Caco-2 (cell line): ENCODE measurements around the gene ILRUN. TPM values are rescaled to one million over a fixed set of nuclear protein-coding genes. Genes with fewer than 3 reads are reported as not detected.

Experiments
- BruUV-seq: library from RNA; stranded (reverse); fragments of 400-500 nt; replicated peaks from 2 replicates; lab custom pipeline; 2021; lab: Mats Ljungman, UMichigan
- CTCF ChIA-PET: fragments of 300-600 bp; sonication (Branson Sonifier 250); formaldehyde crosslinking; loops from one replicate; lab custom pipeline; 2022; ENCODE audit warnings: antibody characterized with exemption; lab: Charles Lee
- POLR2A ChIA-PET: fragments of 300-600 bp; sonication (Branson Sonifier 250); formaldehyde crosslinking; loops from one replicate; lab custom pipeline; 2022; ENCODE audit warnings: antibody characterized with exemption; lab: Charles Lee
- DNase-seq, 2 experiments: peaks; one replicate each; pipeline versions ENCODE4 v3.0.0 to v3.0.0-alpha.2; 2020 to 2022
- H3K27me3 ChIP-seq: replicated peaks from 2 replicates; pipeline ENCODE4 v1.6.0; 2011; ENCODE audit warnings: low read length; ENCODE audit not compliant: control insufficient read depth, insufficient read depth
- H3K36me3 ChIP-seq: 2 replicates; pipeline ENCODE4 v1.5.1; 2011; ENCODE audit warnings: low read length; ENCODE audit not compliant: control insufficient read depth, insufficient read depth
- H3K4me1 ChIP-seq: fragments of 250-450 bp; sonication (Bioruptor Pico); 2 replicates; pipeline ENCODE4 v1.5.1; 2020; ENCODE audit warnings: mild to moderate bottlenecking
- H3K4me3 ChIP-seq: 2 replicates; pipeline ENCODE4 v1.5.1; 2011; ENCODE audit warnings: low read depth, mild to moderate bottlenecking, control low read depth, low read length
- H3K9me3 ChIP-seq: fragments of 250-450 bp; sonication (Bioruptor Pico); 2 replicates; pipeline ENCODE4 v1.5.1; 2020; ENCODE audit warnings: mild to moderate bottlenecking, moderate library complexity
- H3K27ac Mint-ChIP-seq: one replicate; pipeline ENCODE4 v1.8.0; 2022; ENCODE audit warnings: mixed read lengths; ENCODE audit not compliant: unreplicated experiment
- H3K27me3 Mint-ChIP-seq: one replicate; pipeline ENCODE4 v1.8.0; 2022; ENCODE audit warnings: mixed read lengths; ENCODE audit not compliant: insufficient read depth, unreplicated experiment
- H3K36me3 Mint-ChIP-seq: one replicate; pipeline ENCODE4 v1.8.0; 2022; ENCODE audit warnings: mild to moderate bottlenecking, mixed read lengths; ENCODE audit not compliant: insufficient read depth, unreplicated experiment
- H3K4me1 Mint-ChIP-seq: one replicate; pipeline ENCODE4 v1.8.0; 2022; ENCODE audit warnings: low read depth, mixed read lengths; ENCODE audit not compliant: unreplicated experiment
- H3K4me3 Mint-ChIP-seq: one replicate; pipeline ENCODE4 v1.8.0; 2022; ENCODE audit warnings: mild to moderate bottlenecking, moderate library complexity, mixed read lengths; ENCODE audit not compliant: unreplicated experiment
- H3K9me3 Mint-ChIP-seq: one replicate; pipeline ENCODE4 v1.8.0; 2022; ENCODE audit warnings: mixed read lengths; ENCODE audit not compliant: unreplicated experiment
- intact Hi-C: fragments of 100-400 bp; cut with micrococcal nuclease; formaldehyde crosslinking; loops from one replicate; pipeline ENCODE4 v1.10.0; 2022; ENCODE audit not compliant: unreplicated experiment
- total RNA-seq: library from RNA; stranded (reverse); gene quantifications from 2 replicates; pipeline ENCODE4 v1.2.3, GENCODE V29; 2022
- TF ChIP-seq, protein P1 (sequence below), 2 experiments: fragments of 200-600 bp in 1 of 2; IDR thresholded peaks; 1 replicate in 1 of 2; 2 replicates in 1 of 2; pipeline versions ENCODE4 v1.5.1 to v1.8.0; 2011 to 2022; ENCODE audit warnings: antibody characterized with exemption in 1 of 2, control low read depth in 1 of 2, inconsistent platforms in 1 of 2, low read depth in 1 of 2, low read length in 1 of 2, mild to moderate bottlenecking in 1 of 2, moderate library complexity in 1 of 2; ENCODE audit not compliant: insufficient read depth in 1 of 2, severe bottlenecking in 1 of 2, unreplicated experiment in 1 of 2

The ILRUN gene
- total RNA-seq, 1 experiment from 2014 or later, result 95.9 TPM

DNA sequence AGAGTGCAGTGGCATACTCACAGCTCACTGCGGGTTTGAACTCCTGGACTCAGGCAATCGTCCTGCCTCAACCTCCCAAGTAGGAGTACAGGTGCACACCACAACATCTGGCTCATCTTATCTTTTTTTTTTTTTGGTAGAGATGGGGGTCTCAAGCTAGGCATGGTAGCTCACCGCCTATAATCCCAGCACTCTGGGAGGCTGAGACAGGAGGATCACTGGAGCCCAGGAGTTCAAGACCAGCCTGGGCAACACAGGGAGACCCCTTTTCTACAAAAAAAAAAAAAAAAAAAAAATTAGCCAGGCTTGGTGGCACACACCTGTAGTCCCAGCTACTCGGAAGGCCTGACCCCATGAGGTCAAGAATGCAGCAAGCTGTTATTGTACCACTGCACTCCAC lies 31.5 kb downstream of the ILRUN start:
- ChIA-PET POLR2A (no interaction called here), CTCF (no interaction called here)
- H3K4me1 ChIP-seq, result peaks cover 82% of the 10 kb centered on the region
- Mint-ChIP-seq H3K4me3 (no peak overlapping the region), H3K27me3 (no peaks in the 10 kb centered on the region), H3K36me3 (peaks cover 3% of the 10 kb centered on the region), H3K9me3 (no peaks in the 10 kb centered on the region), H3K4me1 (peaks cover 32% of the 10 kb centered on the region), H3K27ac (no peak overlapping the region)
- no peaks in the 10 kb centered on the region for H3K36me3 ChIP-seq
- no TSS peak for BruUV-seq
- no peak for DNase-seq
- no peak overlapping the region for H3K4me3 ChIP-seq
- H3K27me3 ChIP-seq, result no peaks in the 10 kb centered on the region
- H3K9me3 ChIP-seq, result no peaks in the 10 kb centered on the region
- TF ChIP-seq, protein P1, sequence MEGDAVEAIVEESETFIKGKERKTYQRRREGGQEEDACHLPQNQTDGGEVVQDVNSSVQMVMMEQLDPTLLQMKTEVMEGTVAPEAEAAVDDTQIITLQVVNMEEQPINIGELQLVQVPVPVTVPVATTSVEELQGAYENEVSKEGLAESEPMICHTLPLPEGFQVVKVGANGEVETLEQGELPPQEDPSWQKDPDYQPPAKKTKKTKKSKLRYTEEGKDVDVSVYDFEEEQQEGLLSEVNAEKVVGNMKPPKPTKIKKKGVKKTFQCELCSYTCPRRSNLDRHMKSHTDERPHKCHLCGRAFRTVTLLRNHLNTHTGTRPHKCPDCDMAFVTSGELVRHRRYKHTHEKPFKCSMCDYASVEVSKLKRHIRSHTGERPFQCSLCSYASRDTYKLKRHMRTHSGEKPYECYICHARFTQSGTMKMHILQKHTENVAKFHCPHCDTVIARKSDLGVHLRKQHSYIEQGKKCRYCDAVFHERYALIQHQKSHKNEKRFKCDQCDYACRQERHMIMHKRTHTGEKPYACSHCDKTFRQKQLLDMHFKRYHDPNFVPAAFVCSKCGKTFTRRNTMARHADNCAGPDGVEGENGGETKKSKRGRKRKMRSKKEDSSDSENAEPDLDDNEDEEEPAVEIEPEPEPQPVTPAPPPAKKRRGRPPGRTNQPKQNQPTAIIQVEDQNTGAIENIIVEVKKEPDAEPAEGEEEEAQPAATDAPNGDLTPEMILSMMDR (IDR thresholded peaks at IDR 0.05; ENCODE audit: insufficient read depth in 1 of 2, low read depth in 1 of 2, low read length in 1 of 2, severe bottlenecking in 1 of 2, unreplicated experiment in 1 of 2), result no peak
- intact Hi-C loops, result no loop called here

DNA sequence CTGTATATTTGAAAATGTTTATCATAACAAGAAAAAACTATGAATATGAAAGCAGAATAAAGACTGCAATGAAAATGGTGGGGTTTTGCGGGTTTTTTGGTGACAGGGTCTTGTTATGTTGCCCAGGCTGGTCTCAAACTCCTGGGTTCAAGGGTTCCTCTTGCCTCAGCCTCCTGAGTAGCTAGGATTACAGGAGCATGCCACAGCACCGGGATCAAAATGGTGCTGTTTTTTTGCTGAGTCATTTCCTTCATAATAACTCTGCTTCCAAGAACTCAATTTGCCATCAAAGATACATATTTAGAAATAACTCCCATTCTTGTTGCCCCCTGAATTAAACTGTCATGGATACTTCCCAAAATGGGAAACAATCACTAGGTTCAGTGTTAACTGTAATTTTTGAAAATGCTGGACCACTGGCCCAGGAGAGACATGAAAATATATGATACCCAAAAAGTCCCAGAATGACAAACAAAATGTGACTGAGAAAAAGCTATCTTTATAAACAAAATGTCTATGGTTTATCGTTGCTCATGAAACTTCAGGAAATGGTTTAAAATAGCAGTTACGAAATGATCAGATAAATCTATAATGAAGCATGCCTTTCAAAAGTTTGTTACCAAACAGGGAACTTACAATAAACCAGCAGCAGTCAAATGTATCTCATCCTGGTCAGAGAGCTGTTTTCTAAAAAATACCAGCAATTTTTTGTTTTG lies 32.2 kb downstream of the ILRUN start:
- H3K4me1 Mint-ChIP-seq, result peaks cover 32% of the 10 kb centered on the region
- DNase-seq, result no peak
- CTCF ChIA-PET, result no interaction called here
- no peaks in the 10 kb centered on the region for H3K9me3 ChIP-seq
- peaks cover 76% of the 10 kb centered on the region for H3K4me1 ChIP-seq
- H3K27me3 ChIP-seq, result no peaks in the 10 kb centered on the region
- no peaks in the 10 kb centered on the region for H3K36me3 ChIP-seq
- H3K27me3 Mint-ChIP-seq, result no peaks in the 10 kb centered on the region
- H3K9me3 Mint-ChIP-seq, result no peaks in the 10 kb centered on the region
- POLR2A ChIA-PET, result no interaction called here
- H3K4me3 Mint-ChIP-seq, result no peak overlapping the region
- no TSS peak for BruUV-seq
- H3K36me3 Mint-ChIP-seq, result no peaks in the 10 kb centered on the region
- intact Hi-C loops, result no loop called here
- no peak overlapping the region for H3K4me3 ChIP-seq
- peak overlapping the region; percentile 49 for H3K27ac Mint-ChIP-seq
- TF ChIP-seq, protein P1 (IDR thresholded peaks at IDR 0.05; ENCODE audit: insufficient read depth in 1 of 2, low read depth in 1 of 2, low read length in 1 of 2, severe bottlenecking in 1 of 2, unreplicated experiment in 1 of 2), result no peak

DNA sequence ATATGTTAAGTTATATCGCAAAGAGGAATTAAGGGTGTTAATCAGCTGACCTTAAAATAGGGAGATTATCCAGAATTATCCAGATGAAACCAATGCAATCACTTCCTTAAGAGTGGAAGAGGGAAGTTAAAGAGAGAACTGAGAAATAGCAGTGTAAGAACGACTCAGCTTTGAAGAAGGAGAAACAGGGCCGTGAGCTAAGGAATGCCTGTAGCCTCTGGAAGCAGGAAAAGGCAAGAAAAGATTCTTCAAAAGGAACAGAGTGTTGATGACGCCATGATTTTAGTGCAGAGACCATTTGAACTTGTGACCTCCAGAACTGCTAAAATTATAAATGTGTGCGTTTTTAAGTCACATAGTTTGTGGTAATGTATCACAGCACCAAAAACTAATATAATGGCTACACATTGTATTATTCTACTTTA lies 32.7 kb downstream of the ILRUN start:
- H3K27ac Mint-ChIP-seq, result peak overlapping the region; percentile 49
- TF ChIP-seq, protein P1 (IDR thresholded peaks at IDR 0.05; ENCODE audit: insufficient read depth in 1 of 2, low read depth in 1 of 2, low read length in 1 of 2, severe bottlenecking in 1 of 2, unreplicated experiment in 1 of 2), result no peak
- H3K36me3 Mint-ChIP-seq, result no peaks in the 10 kb centered on the region
- no peak for DNase-seq
- H3K4me1 Mint-ChIP-seq, result peaks cover 32% of the 10 kb centered on the region
- Histone ChIP-seq H3K27me3 (no peaks in the 10 kb centered on the region), H3K9me3 (no peaks in the 10 kb centered on the region), H3K36me3 (no peaks in the 10 kb centered on the region), H3K4me1 (peaks cover 77% of the 10 kb centered on the region), H3K4me3 (no peak overlapping the region)
- no peak overlapping the region for H3K4me3 Mint-ChIP-seq
- ChIA-PET CTCF (no interaction called here), POLR2A (no interaction called here)
- BruUV-seq, result no TSS peak
- no peaks in the 10 kb centered on the region for H3K27me3 Mint-ChIP-seq
- H3K9me3 Mint-ChIP-seq, result no peaks in the 10 kb centered on the region
- intact Hi-C loops, result no loop called here
